B cell (primary cell): ENCODE results near the gene MYRIP. TPM values are rescaled to one million over a fixed set of nuclear protein-coding genes. Genes with fewer than 3 reads are reported as not detected.

Source experiments
- ATAC-seq: fragments of 200-7000 bp; cut with Tn5 transposase; one replicate; pipeline ENCODE4 v1.10.0; 2021; ENCODE audit warnings: low read depth, mild to moderate bottlenecking, moderate number of reproducible peaks, moderate library complexity
- CTCF ChIA-PET: fragments of 350-600 bp; sonication (Branson Sonifier 250); formaldehyde crosslinking; loops from one replicate; lab custom pipeline; 2021; ENCODE audit warnings: antibody characterized with exemption, inconsistent platforms; lab: Charles Lee
- POLR2A ChIA-PET: fragments of 350-600 bp; sonication (Branson Sonifier 250); formaldehyde crosslinking; loops from one replicate; lab custom pipeline; 2021; ENCODE audit warnings: antibody characterized with exemption; lab: Charles Lee
- DNase-seq: peaks from one replicate; pipeline ENCODE4 v3.0.0; 2013
- H2AFZ ChIP-seq: 2 replicates; pipeline ENCODE4 v1.6.1; 2012; ENCODE audit warnings: mild to moderate bottlenecking, low read depth, low read length; ENCODE audit not compliant: insufficient read depth, poor library complexity, severe bottlenecking
- H3K27ac ChIP-seq, 2 donors: 1 replicate in 1 of 2; 2 replicates in 1 of 2; pipeline ENCODE4 v1.5.1; 2012 to 2013; ENCODE audit warnings: low read length in 2 of 2, mild to moderate bottlenecking in 2 of 2, moderate library complexity in 1 of 2
- H3K27me3 ChIP-seq, 4 experiments: fragments of 200-600 bp in 1 of 4; sonication (generic) in 1 of 4; replicated peaks in 1 of 4; 1 replicate in 2 of 4; 2 replicates in 2 of 4; pipeline versions ENCODE4 v1.6.1 to v1.7.0; 2013 to 2016; ENCODE audit warnings: low read length in 3 of 4, mild to moderate bottlenecking in 2 of 4, mixed read lengths in 1 of 4, moderate library complexity in 1 of 4; ENCODE audit not compliant: insufficient read depth in 4 of 4, control insufficient read depth in 3 of 4; ENCODE audit errors: control extremely low read depth in 1 of 4
- H3K36me3 ChIP-seq, 2 experiments: replicated peaks in 1 of 2; 1 replicate in 1 of 2; 2 replicates in 1 of 2; pipeline versions ENCODE4 v1.6.1 to v1.7.1; 2013; ENCODE audit warnings: low read length in 1 of 2; ENCODE audit not compliant: insufficient read depth in 2 of 2, control insufficient read depth in 1 of 2; ENCODE audit errors: control extremely low read depth in 1 of 2, extremely low read depth in 1 of 2
- H3K4me1 ChIP-seq, 2 donors: fragments of 200-600 bp in 1 of 2; sonication (generic) in 1 of 2; 1 replicate in 1 of 2; 2 replicates in 1 of 2; pipeline versions ENCODE4 v1.5.1 to v1.6.1; 2013 to 2017; ENCODE audit warnings: low read length in 2 of 2; ENCODE audit not compliant: control insufficient read depth in 2 of 2, insufficient read depth in 2 of 2
- H3K4me2 ChIP-seq: replicated peaks from 2 replicates; pipeline ENCODE3; 2012; ENCODE audit warnings: mild to moderate bottlenecking, low read depth, low read length; ENCODE audit not compliant: poor library complexity, severe bottlenecking
- H3K4me3 ChIP-seq, 5 experiments: fragments of 200-600 bp in 1 of 5; sonication (generic) in 1 of 5; 1 replicate in 3 of 5; 2 replicates in 2 of 5; pipeline versions ENCODE4 v1.5.1 to v1.7.0; 2011 to 2016; ENCODE audit warnings: low read length in 4 of 5, mild to moderate bottlenecking in 4 of 5, low read depth in 2 of 5, control low read depth in 1 of 5, moderate library complexity in 1 of 5; ENCODE audit not compliant: insufficient read depth in 1 of 5; ENCODE audit errors: control extremely low read depth in 1 of 5, extremely low read depth in 1 of 5
- H3K79me2 ChIP-seq: fragments of 200-600 bp; sonication (generic); one replicate; pipeline ENCODE4 v1.6.0; 2016; ENCODE audit warnings: low read length; ENCODE audit not compliant: control insufficient read depth, insufficient read depth
- H3K9ac ChIP-seq: fragments of 200-600 bp; sonication (generic); 2 replicates; pipeline ENCODE4 v1.6.1; 2017; ENCODE audit warnings: mild to moderate bottlenecking, low read length, moderate library complexity
- H3K9me3 ChIP-seq, 3 donors: one replicate each; pipeline versions ENCODE4 v1.6.1 to v1.7.1; 2013; ENCODE audit warnings: low read length in 2 of 3; ENCODE audit not compliant: control insufficient read depth in 2 of 3, insufficient read depth in 1 of 3; ENCODE audit errors: control extremely low read depth in 1 of 3
- H4K20me1 ChIP-seq: 2 replicates; pipeline ENCODE4 v1.6.0; 2012; ENCODE audit warnings: mild to moderate bottlenecking, low read length; ENCODE audit not compliant: insufficient read depth, control insufficient read depth, poor library complexity, severe bottlenecking
- H3K27ac Mint-ChIP-seq: one replicate; pipeline ENCODE4 v1.8.0; 2021; ENCODE audit warnings: mixed read lengths
- H3K27me3 Mint-ChIP-seq: one replicate; pipeline ENCODE4 v1.8.0; 2021; ENCODE audit warnings: mixed read lengths
- H3K4me1 Mint-ChIP-seq: one replicate; pipeline ENCODE4 v1.8.0; 2021; ENCODE audit warnings: mixed read lengths
- H3K4me3 Mint-ChIP-seq: one replicate; pipeline ENCODE4 v1.8.0; 2021; ENCODE audit warnings: mixed read lengths
- H3K9me3 Mint-ChIP-seq: one replicate; pipeline ENCODE4 v1.8.0; 2022; ENCODE audit warnings: mixed read lengths; ENCODE audit not compliant: insufficient read depth
- EZH2 ChIP-seq: IDR thresholded peaks from 2 replicates; pipeline ENCODE4 v1.6.1; 2012; ENCODE audit warnings: borderline replicate concordance, low read depth, mild to moderate bottlenecking, moderate library complexity, low read length; ENCODE audit not compliant: insufficient read depth, poor library complexity, severe bottlenecking
- whole genome bisulfite sequencing: methylation state at CpG from one replicate; pipeline ENCODE4 v1.1.5; 2013; ENCODE audit warnings: missing lambda C conversion rate; ENCODE audit not compliant: insufficient coverage; 5-methylcytosine and 5-hydroxymethylcytosine counted together
- intact Hi-C: fragments of 100-400 bp; cut with micrococcal nuclease; formaldehyde crosslinking; loops from one replicate; pipeline ENCODE4 v1.10.0; 2022
- polyA plus RNA-seq: library from polyadenylated mRNA; depleted of rRNA; stranded (reverse); fragments of >200 nt; gene quantifications from 2 replicates; pipeline ENCODE4 v1.2.3, GENCODE V29; 2012
- total RNA-seq, 2 donors: library from RNA; stranded (reverse); fragments of 120-200 nt in 1 of 2; gene quantifications; 1 replicate in 1 of 2; 2 replicates in 1 of 2; pipeline versions ENCODE4 v1.2.3 to v1.2.4, GENCODE V29; 2013 to 2022
- TF ChIP-seq, protein P1 (sequence below): fragments of 200-600 bp; IDR thresholded peaks from one replicate; pipeline ENCODE4 v1.8.0; 2022; ENCODE audit warnings: antibody characterized with exemption, mild to moderate bottlenecking

Gene MYRIP
- total and polyA plus RNA-seq, 2 donors (not counting 1 experiment from before 2014, with no cell fraction given), result 0.03 to 0.10 TPM

DNA sequence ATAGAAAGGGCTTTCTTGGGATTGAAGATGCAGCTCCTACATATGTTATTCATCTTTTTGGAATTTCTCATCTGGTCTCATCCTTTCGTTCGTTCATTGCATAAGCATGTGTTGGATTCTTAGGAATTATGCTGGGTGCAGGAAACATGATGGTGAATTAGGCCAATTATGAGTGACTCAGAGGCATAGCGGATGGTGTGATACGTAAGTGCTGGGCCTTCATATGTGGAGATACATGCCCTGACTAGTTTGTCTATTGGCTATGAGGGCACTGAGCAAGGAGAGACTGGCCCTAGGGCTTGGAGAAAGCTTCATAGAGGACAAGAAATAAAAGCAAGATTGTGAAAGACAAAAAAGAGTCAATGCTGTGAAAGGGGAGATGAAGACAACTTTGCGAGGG, 235.1 kb downstream of the MYRIP start:
- Histone ChIP-seq H3K4me3 (no peak overlapping the region), H3K9me3 (peaks cover 0 to 4% (median 0%) of the 10 kb centered on the region in 3 donors), H3K4me1 (no peaks in the 10 kb centered on the region), H4K20me1 (no peaks in the 10 kb centered on the region), H3K9ac (no peak overlapping the region), H3K4me2 (no peak overlapping the region), H2AFZ (no peak overlapping the region), H3K27me3 (no peaks in the 10 kb centered on the region), H3K79me2 (no peaks in the 10 kb centered on the region), H3K36me3 (no peaks in the 10 kb centered on the region), H3K27ac (no peak overlapping the region)
- H3K27me3 Mint-ChIP-seq, result no peaks in the 10 kb centered on the region
- ChIA-PET CTCF (no interaction called here), POLR2A (no interaction called here)
- DNase-seq (no peak), ATAC-seq (no peak)
- no peak overlapping the region for H3K27ac Mint-ChIP-seq
- no peaks in the 10 kb centered on the region for H3K9me3 Mint-ChIP-seq
- H3K4me3 Mint-ChIP-seq, result no peak overlapping the region
- no peaks in the 10 kb centered on the region for H3K4me1 Mint-ChIP-seq
- 96% methylated on average over 2 of the region's 5 CpGs for WGBS
- intact Hi-C loops, result no loop called here
- TF ChIP-seq, protein P1, sequence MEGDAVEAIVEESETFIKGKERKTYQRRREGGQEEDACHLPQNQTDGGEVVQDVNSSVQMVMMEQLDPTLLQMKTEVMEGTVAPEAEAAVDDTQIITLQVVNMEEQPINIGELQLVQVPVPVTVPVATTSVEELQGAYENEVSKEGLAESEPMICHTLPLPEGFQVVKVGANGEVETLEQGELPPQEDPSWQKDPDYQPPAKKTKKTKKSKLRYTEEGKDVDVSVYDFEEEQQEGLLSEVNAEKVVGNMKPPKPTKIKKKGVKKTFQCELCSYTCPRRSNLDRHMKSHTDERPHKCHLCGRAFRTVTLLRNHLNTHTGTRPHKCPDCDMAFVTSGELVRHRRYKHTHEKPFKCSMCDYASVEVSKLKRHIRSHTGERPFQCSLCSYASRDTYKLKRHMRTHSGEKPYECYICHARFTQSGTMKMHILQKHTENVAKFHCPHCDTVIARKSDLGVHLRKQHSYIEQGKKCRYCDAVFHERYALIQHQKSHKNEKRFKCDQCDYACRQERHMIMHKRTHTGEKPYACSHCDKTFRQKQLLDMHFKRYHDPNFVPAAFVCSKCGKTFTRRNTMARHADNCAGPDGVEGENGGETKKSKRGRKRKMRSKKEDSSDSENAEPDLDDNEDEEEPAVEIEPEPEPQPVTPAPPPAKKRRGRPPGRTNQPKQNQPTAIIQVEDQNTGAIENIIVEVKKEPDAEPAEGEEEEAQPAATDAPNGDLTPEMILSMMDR, result no peak
- TF ChIP-seq EZH2, result no peak

DNA sequence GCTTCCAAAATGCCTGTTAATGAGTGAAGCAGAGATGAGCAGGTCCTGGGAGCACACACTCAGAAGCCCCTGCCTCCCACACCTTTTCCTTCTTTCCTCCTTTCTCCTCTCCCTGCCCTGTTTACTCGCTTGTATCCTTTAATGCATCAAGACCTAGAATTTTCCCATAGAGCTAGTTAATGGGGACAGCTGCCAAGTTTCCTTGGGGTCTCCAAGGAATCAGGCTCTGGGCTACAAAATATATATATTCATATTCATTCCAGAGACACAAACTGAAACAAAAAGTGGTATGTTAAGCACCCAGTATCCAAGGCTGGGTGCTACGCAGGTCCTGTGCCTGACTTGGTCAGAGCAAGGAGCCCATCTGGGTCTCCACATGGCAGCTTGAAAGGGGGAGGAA, 235.6 kb downstream of the MYRIP start:
- Histone ChIP-seq H3K27ac (no peak overlapping the region), H3K9ac (no peak overlapping the region), H3K9me3 (peaks cover 0 to 4% (median 0%) of the 10 kb centered on the region in 3 donors), H3K4me1 (no peaks in the 10 kb centered on the region), H3K4me2 (no peak overlapping the region), H3K79me2 (no peaks in the 10 kb centered on the region), H2AFZ (no peak overlapping the region), H3K36me3 (no peaks in the 10 kb centered on the region), H3K4me3 (no peak overlapping the region), H3K27me3 (no peaks in the 10 kb centered on the region), H4K20me1 (no peaks in the 10 kb centered on the region)
- TF ChIP-seq, protein P1, result no peak
- TF ChIP-seq EZH2, result no peak
- ChIA-PET POLR2A (no interaction called here), CTCF (no interaction called here)
- intact Hi-C loops, result no loop called here
- ATAC-seq (no peak), DNase-seq (no peak)
- Mint-ChIP-seq H3K9me3 (no peaks in the 10 kb centered on the region), H3K4me1 (no peaks in the 10 kb centered on the region), H3K27me3 (no peaks in the 10 kb centered on the region), H3K27ac (no peak overlapping the region), H3K4me3 (no peak overlapping the region)
- 92% methylated on average over 2 of the region's 2 CpGs for WGBS
